Amygdala (tissue), 56 donors: ENCODE data around the gene IRF6.
"Not testable (repeated sequence)": the region's sequence is repeated elsewhere in the genome, so short reads cannot be mapped to it uniquely, and the experiment has no call there.

Experiments used
- DNase-seq, 56 donors: peaks; one replicate each; lab custom pipeline; 2025; lab: John Stamatoyannopoulos, UW

Gene IRF6

GRCh38 chr1:209823143-209824041, 17.4 kb upstream of the IRF6 start:
- peak in 1 of 56 donors; percentile 4 for DNase-seq

DNA sequence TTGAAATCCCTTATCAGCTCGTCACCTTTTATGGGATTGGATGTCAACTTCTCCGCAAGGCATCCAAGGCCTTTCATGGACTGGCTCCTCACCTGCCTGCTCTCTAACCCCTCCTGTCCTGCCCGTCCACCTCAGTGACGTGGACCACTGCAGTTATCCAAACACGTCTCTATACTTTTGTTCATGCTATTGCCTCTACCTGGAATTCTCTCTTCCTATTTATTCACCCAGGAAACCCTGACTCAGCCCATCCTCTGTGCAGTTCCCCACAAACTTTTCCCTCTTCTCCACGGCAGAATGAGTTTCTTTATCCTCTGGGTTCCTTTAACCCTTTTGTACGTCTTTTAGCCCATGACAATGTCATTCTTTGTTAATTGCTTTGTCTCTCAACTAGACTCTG, 16.8 kb upstream of the IRF6 start:
- DNase-seq, result no peak

GRCh38 chr1:209820986-209821385, 15.0 kb upstream of the IRF6 start:
- DNase-seq, result no peak

DNA sequence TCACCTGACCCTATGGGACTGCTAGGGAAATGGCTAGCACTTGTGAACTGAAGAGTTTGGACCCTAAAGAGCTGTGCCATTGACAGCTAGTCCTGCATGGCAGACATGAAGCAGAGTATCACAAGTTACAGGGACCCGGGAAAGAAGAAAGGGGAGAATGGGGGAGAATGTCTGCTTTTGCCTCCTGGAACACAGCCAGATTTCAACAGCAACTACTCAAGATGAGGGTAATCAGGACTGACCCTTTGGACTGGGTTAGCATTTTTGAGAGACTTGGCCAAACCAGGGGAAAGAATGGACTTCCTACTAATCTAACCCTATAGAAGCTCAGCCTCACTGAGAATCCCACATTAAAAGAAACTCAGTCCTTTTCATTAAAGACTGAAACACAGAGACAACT, 13.1 kb upstream of the IRF6 start:
- no peak for DNase-seq

DNA sequence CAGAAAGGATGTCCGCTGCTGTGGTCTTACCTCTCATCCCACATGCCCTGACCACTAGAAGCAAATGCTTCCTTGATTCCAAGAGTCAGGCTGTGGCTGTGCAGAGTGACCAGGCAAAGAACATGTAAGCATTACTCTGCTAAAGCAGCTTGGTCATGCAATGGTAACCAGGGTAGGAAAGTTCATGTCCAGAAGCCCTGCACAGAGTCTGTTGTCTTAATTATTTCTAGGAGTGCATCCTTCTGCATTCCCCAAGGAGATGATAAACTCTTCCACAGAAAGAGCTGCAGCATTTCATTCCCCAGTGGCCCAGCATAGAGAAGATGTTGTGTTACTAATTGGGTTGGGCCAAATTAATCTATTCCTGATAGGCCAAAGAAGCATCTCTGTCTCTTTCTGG, 11.7 kb upstream of the IRF6 start:
- no peak for DNase-seq

- no peak for DNase-seq
These were observed 11.0 kb upstream of the IRF6 start for GRCh38 chr1:209816923-209817322.

- no peak for DNase-seq
These were observed 10.0 kb upstream of the IRF6 start for GRCh38 chr1:209815931-209816341.

- DNase-seq, result no peak
These were observed 9.5 kb upstream of the IRF6 start for GRCh38 chr1:209815490-209815889.

GRCh38 chr1:209813902-209814301, 8.0 kb upstream of the IRF6 start:
- DNase-seq, result no peak

- no peak for DNase-seq
These were observed 4.8 kb upstream of the IRF6 start for GRCh38 chr1:209810783-209811182.

DNA sequence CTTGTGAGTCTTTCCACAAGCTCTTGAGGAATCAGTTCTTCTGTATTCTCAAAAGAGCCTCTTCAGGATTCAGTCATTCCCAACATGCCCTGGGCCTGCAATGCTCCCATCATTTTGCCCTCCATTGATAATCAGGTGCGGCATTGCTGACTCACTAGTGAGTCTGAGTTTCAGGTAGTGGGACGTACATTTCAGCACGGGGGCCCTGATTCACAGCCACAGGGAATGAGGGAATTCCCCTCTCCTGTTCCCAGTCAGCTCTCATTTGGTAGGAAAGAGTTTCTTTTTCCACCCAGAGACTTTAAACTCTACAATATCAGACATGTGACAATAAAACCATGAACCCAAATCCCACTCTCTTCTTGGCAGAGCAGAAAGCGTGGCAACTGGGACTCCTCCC, 3.7 kb upstream of the IRF6 start:
- DNase-seq, result no peak

GRCh38 chr1:209808059-209808581, 2.2 kb upstream of the IRF6 start:
- no peak for DNase-seq

DNA sequence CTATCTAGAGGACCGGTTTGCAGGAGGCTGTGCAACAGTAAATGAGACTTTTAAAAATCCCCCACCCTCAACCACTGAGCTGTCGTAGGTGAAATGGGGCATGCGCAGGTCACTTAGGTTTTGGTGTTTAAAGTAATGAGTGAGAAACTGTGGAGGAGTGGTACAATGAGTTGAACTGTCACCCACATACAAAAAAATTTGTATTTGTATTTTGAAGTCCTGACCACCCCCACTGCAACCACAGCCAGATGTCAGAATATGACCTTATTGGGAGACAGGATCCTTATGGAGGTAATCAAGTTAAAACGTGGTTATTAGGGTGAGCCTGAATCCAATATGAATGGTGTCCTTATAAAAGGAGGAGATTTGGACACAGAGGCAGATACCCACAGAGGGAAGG, 1.6 kb upstream of the IRF6 start:
- DNase-seq, result no peak

- DNase-seq, result no peak
These were observed 581 bp downstream of the IRF6 start for GRCh38 chr1:209805341-209805781.

DNA sequence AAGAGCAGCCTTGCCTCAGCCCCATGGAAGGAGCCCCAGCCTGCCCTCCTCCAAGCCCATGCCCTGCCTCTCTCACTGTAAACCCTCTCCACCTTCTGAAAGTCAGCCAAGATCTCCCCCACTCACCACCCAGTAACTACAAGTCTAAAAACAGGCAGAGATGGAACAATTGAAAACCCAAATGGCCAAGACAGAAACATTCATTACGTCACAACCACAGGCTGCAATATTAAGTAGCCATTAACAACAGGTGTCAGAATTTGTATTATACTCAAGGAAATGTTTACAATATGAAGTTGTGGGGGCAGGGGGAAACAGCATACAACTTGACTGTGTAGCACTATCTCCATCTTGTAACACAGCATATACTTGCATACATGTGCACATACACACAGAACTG, 2.4 kb downstream of the IRF6 start:
- DNase-seq, result no peak

DNA sequence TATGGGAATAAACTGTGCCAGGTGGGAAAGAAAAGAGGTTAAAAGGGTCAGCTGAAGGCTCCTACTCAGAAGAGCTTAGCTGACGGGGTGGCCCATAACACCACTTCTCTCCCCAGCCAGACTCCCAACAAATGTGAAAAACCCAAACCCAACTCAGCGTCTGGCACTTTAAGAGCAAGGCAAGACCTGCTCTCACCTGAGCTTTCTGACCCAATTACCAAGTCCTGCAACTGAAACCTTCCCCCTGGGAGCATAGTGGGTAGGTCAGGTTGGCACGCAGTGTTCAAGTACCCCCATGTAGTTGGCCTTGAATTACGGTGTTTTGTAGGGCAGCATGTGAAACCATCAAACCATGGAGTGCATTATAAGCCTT, 3.2 kb downstream of the IRF6 start:
- DNase-seq, result no peak

GRCh38 chr1:209802117-209802779, 3.7 kb downstream of the IRF6 start:
- no peak for DNase-seq

DNA sequence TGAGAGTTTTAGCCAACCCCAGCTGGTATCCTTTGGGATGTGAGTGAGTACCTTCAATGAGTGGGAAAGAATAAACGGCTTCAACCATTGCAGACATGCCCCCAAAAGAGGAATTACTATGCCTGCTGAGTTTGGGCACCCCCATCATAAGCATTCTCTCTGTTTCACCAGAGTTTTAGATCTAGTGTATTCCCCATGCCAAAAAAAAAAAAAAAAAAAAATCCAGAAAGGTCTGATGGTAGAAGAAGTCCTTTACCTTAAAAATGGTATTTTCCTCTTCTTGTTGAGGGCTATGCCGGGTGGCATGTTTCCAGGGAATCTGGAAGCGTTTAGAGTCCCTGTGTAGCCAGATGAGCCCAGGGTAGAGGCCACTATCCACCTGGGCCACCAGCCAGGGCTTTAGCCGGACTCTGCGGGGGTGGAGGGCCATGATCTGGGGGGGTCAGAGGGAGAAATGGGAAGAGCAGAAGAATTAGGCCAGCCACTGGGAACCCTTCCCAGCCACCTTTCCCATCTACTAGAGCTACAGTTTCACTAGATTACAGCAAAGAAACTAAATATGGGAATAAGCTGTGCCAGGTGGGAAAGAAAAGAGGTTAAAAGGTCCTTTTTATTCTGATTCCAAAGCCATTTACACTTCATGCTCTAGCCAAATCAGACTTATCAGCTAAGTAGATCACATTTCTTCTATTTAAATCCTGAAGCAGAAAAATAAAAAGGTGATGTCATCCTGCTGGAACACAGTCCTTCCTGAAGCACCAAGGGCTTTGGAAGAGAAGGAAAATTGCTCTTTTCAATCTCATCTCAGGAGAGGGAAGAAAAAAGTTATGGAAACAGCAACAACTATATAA, 4.7 kb downstream of the IRF6 start:
- DNase-seq, result no peak

- DNase-seq, result no peak
These were observed 7.8 kb downstream of the IRF6 start for GRCh38 chr1:209797978-209798639.

GRCh38 chr1:209793711-209794110, 12.2 kb downstream of the IRF6 start:
- not testable (repeated sequence) for DNase-seq
